Superior temporal gyrus (tissue), 1 donor: Measurements from ENCODE around the gene TSBP1.

Source experiments
- DNase-seq: peaks from one replicate; pipeline ENCODE4 v3.0.0-alpha.2; 2016; ENCODE audit errors: extremely low spot score

Gene TSBP1, protein sequence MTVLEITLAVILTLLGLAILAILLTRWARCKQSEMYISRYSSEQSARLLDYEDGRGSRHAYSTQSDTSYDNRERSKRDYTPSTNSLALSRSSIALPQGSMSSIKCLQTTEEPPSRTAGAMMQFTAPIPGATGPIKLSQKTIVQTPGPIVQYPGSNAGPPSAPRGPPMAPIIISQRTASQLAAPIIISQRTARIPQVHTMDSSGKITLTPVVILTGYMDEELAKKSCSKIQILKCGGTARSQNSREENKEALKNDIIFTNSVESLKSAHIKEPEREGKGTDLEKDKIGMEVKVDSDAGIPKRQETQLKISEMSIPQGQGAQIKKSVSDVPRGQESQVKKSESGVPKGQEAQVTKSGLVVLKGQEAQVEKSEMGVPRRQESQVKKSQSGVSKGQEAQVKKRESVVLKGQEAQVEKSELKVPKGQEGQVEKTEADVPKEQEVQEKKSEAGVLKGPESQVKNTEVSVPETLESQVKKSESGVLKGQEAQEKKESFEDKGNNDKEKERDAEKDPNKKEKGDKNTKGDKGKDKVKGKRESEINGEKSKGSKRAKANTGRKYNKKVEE

DNA sequence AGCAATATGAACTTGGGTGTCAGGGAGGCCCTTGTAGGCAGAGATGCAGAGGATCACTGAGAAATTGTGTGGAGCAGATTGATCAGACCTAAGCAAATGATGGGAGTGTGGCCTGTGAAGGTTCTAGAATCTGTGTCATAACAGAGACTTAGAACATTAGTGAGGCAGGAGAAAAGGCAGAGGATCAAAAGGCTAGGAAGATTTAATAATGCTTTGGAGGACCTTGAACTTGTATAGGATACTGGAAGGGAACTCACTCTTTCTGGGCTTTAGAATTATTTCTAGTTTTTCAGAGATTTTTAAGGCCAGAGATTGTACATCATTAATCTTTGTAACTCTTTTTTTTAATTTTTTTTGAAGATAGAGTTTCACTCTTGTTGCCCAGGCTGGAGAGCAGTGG is at the start of gene TSBP1:
TSBP1 (minus strand) TSS at position 101 of the 400 bp plus-strand sequence. CDS start 197 bp downstream, outside the sequence.
- no peak for DNase-seq

DNA sequence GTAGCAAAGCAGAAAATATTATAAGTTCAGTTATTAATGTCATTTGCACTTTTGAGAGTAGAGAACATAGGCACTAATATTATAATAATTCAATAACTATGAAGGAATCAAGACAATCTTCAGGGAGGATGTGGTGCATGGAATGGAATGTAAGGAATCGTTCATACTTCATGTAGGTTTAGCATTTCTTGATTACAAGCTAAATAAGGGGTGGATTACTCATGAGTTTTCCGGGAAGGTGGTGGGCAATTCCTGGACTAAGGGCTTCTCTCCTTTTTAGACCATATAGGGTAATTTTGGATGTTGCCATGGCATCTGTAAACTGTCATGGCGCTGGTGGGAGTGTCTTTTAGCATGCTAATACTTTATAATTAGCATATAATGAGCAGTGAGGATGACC is 44.3 kb upstream of the TSBP1 start:
- no peak for DNase-seq

DNA sequence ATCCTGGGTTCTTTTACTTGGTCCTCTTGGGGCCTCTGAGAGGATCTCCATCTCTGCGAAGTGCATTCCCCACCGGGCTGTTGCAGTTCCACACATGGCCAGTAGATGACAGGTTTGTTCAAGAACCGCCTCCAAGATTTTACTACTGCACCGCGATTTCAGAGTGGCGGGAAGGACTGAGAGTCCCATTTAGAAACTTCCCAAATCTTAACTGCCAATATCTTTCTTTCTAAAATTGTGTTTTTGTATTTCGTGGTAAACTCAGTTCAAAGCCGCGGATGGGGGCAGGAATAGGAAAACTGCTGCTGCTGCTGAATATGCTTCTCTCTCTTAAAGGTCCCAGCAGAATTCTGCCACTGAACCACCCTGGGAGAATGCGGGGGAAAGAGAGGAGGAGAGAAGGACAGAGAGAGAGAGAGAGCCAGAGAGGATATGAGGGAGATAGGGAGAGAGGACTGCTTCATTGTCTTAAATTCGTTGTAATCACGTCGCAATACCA is 43.9 kb upstream of the TSBP1 start:
- peak; percentile 85 for DNase-seq

DNA sequence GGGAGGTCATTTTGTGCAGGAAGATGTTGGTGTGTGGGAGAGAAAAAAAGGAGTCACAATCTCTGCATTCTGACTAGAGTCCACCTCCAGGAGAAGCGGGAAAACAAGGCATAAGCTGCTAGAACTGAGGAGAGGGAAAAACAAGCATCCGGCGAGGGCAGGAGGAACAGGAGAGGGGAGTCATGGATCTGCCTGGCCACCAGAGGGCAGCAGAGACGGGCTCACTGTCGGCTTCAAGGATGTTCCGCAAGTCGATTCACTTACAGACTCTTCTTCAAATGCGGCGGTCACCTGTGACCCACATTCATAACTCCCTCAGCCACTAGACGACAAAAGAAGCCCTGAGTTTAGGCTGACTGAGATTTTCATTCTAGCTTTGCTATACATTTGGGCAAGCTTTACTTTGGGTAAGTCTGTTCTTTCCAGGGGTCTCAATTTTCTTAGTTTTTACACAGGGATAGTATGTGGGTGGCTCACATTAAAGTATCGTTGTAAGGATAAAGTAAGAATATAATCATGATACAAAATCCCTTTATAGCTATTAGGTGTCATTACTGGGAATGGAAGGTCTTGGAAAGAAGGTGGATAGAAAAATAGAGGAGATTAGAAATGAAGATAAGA is 41.8 kb upstream of the TSBP1 start:
- peak; percentile 80 for DNase-seq

DNA sequence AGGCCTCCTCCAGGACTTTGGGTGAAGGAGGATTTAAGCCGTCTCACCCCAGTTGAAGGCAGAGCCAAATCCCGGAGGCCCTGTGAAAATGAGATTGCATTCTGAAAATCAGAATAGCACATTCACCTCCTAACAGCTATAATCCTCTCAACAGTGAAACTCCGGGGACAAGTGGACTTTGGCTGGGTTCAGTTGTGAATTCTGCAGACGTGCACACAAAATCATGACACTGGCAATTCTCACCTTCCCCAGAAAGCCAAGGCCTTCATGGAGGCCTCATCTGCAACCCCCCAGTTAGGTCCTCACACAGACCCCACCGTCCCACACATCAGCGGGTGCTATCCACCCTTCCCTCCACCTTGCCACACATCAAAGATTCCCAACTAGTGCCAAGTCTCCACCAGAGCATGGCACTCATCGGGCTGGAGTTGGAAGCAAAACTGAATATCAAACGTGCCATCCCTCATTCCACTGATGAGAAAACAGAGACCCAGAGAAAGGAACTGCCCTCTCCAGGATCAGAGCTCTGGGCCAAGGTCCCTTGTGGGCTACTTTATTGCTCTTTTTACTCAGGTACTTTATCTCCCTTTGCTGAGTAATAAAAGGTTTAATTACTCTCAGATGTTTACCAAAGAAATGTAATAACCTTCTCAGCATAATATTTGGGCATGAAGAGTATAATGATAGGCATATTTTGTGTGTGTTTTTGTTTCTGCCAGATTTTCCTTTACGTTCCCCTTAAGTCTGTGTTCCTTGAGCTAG is 40.0 kb upstream of the TSBP1 start:
- DNase-seq, result no peak

DNA sequence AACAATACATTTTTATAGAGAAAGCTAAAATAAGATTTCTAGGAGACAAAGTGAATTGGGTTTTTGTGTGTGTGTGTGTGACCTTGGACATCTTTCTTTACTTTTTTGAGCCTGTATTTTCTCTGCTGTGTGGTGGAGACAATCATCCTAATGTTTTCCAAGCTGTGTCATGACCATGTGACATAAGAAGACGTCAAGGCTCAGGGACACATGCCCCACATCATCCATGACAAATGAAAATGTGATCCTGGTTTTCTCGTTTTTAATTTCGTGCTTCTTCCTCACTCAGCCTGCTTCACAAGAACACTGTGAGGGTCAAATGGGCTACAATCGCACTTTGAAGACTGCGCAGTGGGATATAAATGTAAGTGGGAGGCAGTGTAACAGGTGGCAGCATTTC is 39.2 kb upstream of the TSBP1 start:
- DNase-seq, result no peak

DNA sequence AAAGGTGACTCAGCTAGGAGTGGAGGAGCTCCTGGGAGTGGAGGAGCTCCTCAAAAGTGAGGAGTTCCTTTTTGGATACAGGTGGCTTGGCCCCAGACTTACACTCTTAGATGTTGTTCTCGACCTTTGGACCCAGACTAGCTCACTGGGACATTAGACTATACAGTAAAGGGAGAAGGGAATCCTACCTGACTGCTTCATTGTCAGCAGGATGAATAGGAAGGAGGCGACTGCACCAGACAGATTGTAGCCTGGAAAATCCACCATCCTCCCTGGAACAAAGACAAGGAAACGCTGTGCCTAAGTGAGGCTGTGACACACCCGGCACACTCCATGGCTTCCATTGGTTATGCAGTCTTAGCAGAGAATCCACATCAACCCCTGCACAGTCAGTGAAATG is 35.2 kb upstream of the TSBP1 start, which contains the start of gene BTNL2:
BTNL2 (minus strand) TSS at position 325 of the 400 bp plus-strand sequence; CDS start at position 267, 58 bp downstream.
- DNase-seq, result no peak

DNA sequence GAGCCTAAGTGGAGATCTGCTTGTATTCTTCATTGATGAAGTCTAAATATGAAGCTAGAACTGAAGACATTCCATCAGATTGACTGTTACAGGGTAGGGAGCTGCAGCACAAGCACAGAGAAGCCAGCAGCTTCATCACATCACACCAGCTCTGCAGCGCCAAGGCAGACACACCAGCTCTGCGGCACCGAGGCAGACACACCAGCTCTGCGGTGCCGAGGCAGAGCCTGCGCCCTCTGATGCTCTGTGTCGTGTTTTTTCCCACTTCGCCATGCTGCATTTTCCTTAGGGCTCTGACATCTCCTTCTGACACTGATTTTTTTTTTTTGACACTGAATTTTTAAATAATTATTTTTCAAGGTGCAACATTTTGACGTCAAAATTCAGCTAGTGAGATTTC is 34.5 kb upstream of the TSBP1 start:
- no peak for DNase-seq

DNA sequence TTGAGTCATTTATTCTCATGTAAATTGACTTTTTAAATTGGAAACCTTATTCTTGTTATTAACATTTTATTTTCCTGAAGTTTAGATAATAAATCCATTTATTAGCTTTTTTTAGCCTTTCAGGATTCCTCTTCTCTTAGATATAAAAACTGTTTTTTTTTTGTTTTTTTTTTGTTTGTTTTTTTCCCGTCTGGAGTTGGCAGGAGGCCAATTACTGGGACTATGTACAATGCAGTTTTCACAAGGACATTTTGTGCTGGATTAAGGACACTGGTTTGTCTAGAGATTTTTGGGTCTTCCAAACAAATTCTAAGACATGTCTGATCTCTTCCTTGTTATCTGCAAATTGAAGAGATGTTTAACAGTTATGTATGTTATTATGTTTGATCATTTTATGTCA is 34.0 kb upstream of the TSBP1 start:
- DNase-seq, result no peak

DNA sequence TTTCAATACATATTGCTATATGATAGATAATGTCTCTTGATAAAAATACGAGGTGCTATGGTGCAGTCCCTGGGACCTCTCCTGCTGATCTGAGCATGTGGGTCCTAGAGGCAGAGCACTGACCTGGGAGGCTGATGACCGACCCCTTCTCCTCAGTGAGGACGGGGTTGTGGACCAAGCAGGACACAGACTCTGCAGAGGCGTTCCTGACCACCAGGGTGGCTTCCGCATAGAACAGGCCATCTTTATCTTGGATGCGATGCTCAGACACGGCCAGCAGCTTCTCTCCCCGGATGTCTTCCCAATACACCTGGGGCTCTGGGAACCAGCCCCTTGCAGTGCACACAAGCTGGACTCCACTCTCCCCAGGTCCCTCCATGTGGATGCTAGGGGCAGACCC is 31.1 kb upstream of the TSBP1 start:
- DNase-seq, result no peak

DNA sequence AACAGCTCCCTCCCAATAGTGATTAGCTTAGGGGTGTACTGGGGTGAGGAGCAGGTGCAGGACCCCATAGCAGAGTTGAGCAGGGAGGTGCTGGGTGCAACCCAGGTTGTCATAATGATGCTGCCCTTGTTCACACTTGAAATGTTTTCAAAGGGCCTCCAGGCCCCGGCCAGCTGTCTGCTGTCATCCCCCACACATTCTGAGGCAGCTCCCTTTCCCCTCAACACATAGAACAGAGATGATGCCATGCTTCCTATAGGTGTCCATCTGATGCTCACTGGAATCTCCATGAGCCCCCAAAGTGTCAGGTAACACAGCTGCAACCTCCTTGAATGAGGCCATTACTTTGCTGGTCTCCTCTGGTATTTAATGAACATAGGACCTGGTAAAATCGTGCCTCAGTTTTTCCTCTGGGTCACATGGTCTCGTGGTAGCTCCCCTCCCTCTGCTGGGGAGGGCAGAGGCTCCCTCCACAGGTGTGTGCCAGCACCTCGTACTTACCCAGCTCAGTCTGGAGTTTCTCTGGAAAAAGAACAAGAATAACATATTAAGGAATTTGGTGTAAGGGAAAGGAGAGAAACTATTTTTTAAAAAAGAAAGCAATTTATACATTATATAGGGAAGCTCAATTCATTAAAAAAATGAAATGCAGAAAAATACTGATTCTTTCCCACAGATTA is 29.7 kb upstream of the TSBP1 start:
- DNase-seq, result no peak

DNA sequence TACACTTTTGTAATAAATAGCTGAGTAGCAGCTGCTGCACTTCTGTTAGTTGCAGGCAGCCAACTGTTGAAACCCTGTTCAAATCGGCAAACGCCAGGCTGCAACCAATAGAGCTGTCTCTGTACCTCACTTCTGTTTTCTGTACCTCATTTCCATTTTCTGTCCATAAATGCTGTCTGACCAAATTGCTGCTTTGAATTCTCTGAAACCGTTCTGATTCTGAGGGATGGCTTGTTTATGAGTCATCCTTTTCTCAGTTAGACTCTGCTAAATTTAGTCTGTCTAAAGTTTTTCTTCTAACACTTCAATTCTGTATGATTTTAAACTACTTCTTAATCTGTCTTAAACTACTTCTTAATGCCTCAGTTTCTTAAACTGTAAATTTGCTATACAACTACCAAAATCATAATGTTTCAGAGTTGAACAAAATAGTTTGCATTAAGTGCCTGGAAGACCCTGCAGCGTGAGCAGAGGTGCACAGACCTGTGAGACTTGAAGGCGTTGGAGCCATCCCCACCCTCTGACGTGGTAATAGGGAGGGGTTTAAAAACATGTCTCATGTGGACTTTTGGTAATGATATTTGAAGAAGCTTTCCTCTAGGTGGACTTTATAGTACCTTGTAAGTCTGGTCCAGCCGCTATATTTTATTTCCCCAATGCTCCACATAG is 25.7 kb upstream of the TSBP1 start:
- no peak for DNase-seq

DNA sequence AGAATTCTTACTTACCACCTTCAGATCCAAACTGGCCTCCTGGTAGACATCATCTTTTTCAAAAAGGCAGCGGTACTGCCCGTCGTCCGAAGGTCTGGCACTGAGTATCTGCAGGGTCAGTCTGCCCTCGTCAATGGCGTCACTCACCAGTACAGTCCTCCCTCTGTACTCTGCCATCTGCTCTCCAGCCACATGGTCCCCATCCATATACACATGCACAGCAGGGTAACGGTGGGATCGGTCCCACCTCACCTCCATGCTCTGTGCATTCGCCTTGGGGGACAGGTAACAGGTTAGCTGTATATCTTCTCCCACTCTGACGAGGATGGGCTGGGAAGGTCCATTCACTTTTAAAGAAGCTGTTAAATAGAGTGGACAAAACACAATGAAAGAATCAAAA is 24.3 kb upstream of the TSBP1 start:
- no peak for DNase-seq

DNA sequence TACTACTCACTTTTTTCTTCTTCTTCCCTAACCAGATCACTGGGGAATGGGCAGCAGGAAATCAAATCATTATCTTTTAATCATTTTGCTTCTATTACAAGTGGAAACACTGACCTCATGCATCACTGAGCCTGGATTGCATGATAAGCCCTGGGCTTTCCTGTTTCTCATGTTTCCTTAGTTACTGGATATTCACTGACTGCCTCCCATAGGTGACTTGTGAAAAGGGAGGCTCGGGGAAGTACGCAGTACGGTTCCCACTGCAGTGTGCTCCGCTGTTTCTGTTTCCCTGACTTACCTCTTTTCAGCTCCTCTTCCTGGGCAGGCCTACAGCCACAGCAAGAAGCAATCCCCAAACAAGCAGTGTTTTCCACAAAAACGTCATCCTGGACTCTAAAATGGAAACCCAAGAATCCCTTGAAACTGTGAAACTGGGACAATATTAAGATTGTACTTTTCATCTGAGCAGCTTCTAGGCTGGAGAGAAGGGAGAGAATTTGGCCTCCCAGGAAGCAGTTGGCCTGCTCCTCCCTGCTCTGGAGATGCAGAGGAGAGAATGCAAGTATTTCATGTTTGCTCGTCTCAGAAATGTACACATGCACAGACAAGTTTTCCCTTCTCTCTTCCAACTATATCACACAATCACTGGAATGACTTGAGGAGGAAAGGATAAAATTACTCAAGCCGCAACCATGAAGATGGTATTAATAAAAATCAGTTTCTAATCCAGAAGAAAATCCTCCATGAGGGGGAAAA is 22.1 kb upstream of the TSBP1 start:
- no peak for DNase-seq

DNA sequence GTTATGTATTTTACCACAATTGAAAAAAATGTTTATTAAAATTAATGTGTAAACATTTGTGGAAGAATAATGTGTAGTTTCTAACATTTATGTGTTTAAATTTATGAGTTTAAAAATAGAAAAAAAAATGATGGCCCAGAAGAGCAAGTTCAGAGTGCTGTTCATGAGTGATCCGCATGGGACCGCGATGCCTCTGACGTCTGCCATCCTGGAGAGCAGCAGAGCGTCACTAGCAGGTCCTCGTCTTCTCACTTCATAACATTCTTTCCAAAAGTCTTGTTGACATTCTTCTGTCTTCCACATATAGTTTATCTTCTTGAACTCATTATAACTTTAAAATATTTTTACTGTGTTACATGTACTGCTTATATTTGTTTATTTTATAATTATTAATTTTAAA is 19.8 kb upstream of the TSBP1 start:
- no peak for DNase-seq

DNA sequence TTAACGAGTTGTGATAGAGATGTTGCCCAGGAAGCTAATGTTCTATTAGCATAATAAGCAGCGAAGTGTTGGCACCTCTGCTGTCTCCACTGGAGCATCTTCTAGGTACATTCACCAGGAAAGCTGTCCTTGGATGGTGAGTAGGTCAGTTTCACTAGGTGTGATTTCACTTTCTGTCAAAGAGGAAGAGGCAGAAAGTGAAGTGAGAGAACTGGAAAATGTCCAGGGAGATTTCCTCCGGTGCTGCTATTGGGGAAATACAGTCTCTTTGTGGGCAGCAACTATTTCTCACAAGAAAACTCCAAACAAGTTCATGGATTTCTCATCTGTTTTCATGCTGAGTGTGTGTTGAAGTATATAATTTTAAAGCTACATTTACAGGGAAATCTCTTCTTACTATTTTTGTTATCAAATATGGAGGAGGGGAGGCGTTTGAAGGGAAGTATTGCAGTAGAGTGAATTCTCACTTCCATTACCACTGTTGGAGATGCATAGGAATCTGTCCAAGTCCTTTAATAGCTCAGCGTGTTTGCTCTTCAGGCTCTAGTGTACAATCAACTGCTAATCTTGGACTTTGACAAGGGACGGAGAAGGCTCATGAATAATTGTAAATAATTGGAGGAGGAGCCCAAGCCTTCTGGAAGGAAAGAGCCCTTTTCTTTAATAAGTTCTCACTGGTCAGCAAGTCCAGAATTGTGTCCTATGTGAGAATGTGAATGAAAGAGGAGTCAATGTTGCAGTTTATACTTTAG is 16.1 kb upstream of the TSBP1 start:
- no peak for DNase-seq

DNA sequence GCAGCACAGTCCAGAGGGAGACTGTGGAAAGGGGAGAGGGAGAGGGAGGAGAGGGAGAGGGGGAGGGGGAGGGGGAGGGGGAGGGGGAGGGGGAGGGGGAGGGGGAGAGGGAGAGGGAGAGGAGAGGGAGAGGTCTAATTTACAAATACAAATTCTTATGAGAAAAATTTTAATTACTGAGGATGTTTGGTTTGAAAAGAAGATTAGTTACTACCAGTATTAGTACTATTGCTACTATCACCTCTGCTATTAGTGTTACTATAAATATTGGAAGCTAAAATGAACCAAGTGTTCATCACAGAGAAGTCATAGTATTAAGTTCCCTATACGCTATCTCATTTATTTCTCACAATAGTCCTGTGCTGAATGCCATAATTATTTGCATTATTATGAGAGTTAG is 14.3 kb upstream of the TSBP1 start:
- DNase-seq, result no peak

DNA sequence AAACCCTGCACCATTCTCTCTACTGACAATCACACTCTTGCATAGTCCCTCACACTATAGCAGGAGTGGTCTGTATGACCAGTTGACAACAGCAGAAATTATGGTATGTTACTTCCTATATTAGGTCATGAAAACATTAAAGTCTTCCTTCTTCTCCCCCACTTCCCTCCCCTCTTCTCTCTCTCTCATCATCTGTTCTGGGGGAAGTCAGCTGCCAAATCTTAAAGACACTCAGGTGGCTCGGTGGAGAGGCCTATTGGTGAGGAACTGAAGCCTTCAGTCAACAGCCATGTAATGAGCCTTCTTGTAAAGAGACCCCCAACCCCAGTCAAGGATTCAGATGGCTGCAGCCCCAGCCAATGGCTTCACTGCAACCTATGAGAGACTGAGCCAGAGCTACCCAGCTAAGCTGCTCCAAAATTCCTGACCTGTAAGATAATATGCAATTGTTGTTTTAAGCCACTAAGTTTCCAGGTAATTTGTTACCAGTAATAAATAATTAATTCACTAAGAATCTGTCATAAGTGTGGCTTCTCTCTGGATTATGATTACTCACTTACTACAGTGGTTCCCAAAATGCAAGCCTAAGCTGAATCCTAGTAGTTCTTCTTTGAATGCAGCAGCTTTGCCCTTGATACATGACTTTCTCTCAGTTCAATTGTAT is 11.2 kb upstream of the TSBP1 start:
- DNase-seq, result no peak

DNA sequence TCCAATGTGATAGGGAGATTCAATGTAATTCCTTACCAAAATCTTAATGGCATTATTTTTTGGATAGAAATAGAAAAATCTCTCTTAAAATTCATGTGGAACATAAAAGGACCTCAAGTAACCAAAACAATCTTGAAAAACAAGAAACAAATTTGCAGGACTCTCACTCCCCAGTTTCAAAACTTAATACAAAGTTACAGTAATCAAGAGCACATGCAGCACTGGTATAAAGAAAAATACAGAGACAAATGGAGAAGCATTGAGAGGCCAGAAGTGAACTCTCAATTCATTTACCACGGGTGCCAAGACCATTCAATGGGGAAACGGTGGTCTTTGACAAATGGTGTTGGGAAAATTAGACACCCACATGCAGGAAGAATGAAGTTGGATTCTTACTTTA is 7.8 kb upstream of the TSBP1 start:
- no peak for DNase-seq
